Activated naive CD4-positive, alpha-beta T cell treated with Interleukin-2 at 50 U/mL for 16 hours (primary cell): ENCODE data around the gene TNRC18.

ENCODE experiments used
- DNase-seq: peaks from one replicate; pipeline ENCODE4 v3.0.0-alpha.2; 2020

TNRC18 gene

GRCh38 chr7:5396999-5397663 lies 26.5 kb downstream of the TNRC18 start:
- peak; percentile 92 for DNase-seq

- peak; percentile 61 for DNase-seq
Measured at GRCh38 chr7:5396542-5396941, 27.1 kb downstream of the TNRC18 start.

- no peak for DNase-seq
Measured at GRCh38 chr7:5395246-5395645, 28.4 kb downstream of the TNRC18 start.

GRCh38 chr7:5394264-5395105 lies 29.1 kb downstream of the TNRC18 start:
- DNase-seq = no peak

- DNase-seq = no peak
Measured at GRCh38 chr7:5393748-5394147, 29.9 kb downstream of the TNRC18 start.

- no peak for DNase-seq
Measured at GRCh38 chr7:5393328-5393727, 30.3 kb downstream of the TNRC18 start.

- no peak for DNase-seq
Measured at GRCh38 chr7:5390918-5391317, 32.7 kb downstream of the TNRC18 start.

- no peak for DNase-seq
Measured at GRCh38 chr7:5388905-5389433, 34.7 kb downstream of the TNRC18 start.

- DNase-seq = no peak
Measured at GRCh38 chr7:5388273-5388901, 35.2 kb downstream of the TNRC18 start.

GRCh38 chr7:5387711-5388245 lies 35.9 kb downstream of the TNRC18 start:
- no peak for DNase-seq

GRCh38 chr7:5384618-5385017 lies 39.0 kb downstream of the TNRC18 start:
- DNase-seq = no peak

GRCh38 chr7:5383314-5384098 lies 40.1 kb downstream of the TNRC18 start:
- DNase-seq = no peak

GRCh38 chr7:5382281-5382892 lies 41.2 kb downstream of the TNRC18 start:
- no peak for DNase-seq

- no peak for DNase-seq
Measured at GRCh38 chr7:5381071-5381772, 42.4 kb downstream of the TNRC18 start.

GRCh38 chr7:5380350-5381070 lies 43.1 kb downstream of the TNRC18 start:
- DNase-seq = no peak

- DNase-seq = no peak
Measured at GRCh38 chr7:5379546-5379945, 44.1 kb downstream of the TNRC18 start.

- DNase-seq = no peak
Measured at GRCh38 chr7:5377816-5378215, 45.8 kb downstream of the TNRC18 start.

- DNase-seq = no peak
Measured at GRCh38 chr7:5377279-5377678, 46.4 kb downstream of the TNRC18 start.

GRCh38 chr7:5375925-5376324 lies 47.7 kb downstream of the TNRC18 start:
- DNase-seq = peak; percentile 12

- no peak for DNase-seq
Measured at GRCh38 chr7:5374464-5374863, 49.2 kb downstream of the TNRC18 start.

- DNase-seq = no peak
Measured at GRCh38 chr7:5373300-5373699, 50.3 kb downstream of the TNRC18 start.
